GM12872 (cell line): ENCODE measurements around the gene STK39.

Source experiments
- TF ChIP-seq, protein P1 (sequence below): IDR thresholded peaks from 3 replicates; pipeline ENCODE4 v1.5.1; 2011; ENCODE audit warnings: low read depth, mild to moderate bottlenecking, low read length, moderate library complexity; ENCODE audit not compliant: insufficient read depth

STK39 gene

DNA sequence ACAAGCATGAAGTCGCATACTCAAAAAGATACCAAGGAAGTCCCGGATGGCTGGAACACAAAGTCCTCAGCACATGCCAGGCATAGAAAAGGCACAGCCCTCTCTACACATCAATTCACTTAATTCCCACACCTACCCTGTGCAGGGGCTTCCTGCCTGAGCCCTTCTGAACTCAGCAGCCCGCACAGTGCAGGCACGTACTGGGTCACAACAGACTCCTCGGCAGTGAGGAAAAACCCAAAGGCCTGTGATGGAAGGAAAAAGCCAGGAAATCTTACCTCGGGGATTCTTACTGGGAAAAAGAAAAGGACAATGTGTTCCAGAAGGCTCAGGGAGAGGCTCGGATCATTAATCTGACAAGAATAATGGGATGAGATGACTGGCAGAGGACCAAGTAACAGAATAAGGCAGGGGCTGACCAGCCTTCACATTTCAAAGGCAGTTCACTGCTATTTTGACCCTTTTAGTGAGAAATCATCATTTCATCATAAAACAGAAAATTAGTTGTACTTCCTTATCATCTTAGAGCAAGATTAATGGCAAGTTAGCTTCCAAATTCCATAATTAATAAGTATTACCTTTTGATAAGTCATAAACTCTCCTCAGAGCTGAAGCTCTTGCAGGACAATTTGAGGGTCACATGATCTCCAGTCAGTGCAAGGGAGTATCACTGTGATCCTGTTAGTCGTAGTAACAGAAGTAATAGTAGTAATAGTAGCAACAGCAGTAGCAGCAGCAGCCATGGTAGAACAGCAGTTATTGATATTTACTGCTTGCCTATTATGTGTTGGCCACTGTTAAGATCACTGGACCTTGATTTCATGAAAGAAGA lies 87.4 kb downstream of the STK39 start:
- TF ChIP-seq, protein P1, sequence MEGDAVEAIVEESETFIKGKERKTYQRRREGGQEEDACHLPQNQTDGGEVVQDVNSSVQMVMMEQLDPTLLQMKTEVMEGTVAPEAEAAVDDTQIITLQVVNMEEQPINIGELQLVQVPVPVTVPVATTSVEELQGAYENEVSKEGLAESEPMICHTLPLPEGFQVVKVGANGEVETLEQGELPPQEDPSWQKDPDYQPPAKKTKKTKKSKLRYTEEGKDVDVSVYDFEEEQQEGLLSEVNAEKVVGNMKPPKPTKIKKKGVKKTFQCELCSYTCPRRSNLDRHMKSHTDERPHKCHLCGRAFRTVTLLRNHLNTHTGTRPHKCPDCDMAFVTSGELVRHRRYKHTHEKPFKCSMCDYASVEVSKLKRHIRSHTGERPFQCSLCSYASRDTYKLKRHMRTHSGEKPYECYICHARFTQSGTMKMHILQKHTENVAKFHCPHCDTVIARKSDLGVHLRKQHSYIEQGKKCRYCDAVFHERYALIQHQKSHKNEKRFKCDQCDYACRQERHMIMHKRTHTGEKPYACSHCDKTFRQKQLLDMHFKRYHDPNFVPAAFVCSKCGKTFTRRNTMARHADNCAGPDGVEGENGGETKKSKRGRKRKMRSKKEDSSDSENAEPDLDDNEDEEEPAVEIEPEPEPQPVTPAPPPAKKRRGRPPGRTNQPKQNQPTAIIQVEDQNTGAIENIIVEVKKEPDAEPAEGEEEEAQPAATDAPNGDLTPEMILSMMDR, result no peak

DNA sequence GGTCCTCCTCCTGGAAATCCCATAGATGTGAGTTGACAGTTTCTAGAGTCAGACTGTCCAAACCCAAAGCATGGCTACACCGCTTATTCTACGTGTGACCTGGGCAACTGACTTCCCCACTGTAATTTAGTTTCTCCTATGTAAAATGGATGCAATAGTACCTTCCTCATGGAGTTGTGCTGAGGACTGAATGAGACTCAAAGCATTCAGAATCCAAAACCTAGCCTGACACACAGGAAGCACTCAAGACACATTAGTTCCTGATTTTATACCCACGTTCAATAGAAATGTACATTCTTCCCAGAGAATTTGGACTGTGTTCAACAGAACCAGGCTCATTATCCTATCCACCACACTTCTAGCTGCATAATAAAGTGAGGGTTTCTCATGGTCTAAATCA lies 88.8 kb downstream of the STK39 start:
- TF ChIP-seq, protein P1, result no peak

DNA sequence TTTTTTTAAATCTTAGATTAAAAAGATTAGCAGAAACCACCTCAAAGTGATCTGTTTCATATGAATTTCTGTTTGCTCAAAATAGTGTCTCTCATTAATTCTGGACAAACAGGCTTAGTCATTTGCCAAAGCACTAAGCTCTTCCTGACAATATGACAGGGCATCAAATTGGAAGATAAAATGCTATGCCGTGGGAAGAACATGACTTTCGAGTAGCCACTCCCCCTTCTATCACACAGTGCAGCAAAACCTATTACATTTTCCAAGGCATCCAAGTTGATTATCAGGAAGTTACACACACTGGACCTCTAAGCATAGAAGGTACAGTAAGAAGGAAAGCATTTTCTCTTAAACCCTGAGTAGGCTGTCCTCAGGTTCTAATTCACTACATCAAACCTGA lies 89.5 kb downstream of the STK39 start:
- TF ChIP-seq, protein P1, result no peak

DNA sequence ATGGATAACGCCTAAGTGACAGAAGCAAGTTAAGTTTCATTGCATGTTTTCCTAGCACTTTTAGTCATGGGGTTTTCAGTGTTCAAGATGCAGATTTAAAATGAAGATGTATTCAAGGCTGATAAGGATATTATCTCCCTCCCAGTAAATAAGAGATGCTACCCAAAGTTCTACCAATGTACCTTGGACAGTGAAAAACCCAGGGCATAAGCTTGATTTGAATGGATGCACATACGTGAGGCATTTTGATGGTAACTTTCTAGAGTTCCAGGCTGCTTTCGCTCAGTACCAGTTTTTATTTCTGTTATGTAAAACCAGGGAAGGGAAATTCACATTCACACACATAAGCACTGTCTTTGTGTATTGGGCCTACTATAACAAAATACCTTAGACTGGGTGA lies 90.3 kb downstream of the STK39 start:
- TF ChIP-seq, protein P1, result no peak

DNA sequence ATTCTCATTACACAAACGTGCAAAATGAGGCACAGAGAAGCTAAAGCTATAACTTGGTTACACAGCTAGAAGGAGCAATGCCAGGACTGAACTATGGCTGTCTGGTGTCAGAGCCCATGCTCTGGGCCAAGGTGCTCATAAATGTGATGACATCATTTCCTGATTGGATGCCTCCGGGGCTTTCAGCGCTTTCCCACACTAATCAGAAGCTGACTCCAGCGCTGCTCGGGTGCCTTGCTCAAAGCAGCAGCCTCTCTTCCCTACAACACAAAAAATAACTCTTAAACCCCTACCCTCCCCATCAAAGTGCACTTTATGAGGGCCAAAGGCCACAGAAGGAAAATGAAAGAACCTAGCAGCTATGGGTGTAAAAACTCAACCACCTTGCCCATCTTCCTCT lies 90.7 kb downstream of the STK39 start:
- TF ChIP-seq, protein P1, result no peak

DNA sequence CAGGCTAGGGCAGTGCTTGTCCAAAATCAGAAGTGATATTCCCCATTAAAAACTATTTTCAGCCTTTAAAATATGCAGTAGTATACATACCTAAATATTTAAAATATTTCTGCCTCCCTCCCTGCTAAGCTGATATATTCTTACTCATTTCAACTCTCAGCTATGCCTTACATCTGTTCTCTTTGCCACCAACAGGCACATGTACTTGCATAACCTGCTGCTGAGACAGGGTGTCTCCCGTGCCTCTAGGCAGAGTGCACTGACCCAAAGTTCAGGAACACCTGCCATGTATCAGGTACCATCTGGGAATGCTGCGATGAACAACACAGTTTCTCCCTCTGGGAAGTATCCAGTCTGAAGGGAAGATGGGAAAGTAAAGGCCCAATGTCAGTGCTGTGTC lies 91.7 kb downstream of the STK39 start:
- TF ChIP-seq, protein P1, result no peak

DNA sequence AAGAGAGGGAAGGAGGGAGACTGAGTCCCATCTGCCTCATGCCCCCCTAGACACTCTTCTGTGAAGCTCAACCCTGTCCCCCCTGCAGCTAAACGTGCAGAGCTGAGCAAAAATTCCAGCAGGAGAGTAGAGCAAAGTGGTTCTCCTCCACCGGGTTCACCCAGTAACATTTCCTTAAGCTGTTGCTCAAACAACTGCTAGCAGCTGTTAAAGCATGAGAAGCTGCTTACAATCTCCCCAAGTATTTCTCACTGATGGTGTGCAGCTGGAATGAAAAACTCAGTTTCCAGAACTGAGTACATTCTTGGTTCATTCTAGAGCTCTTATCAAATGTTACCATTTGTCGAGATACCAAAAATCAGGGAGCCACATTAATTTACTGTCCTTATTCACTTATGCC lies 92.3 kb downstream of the STK39 start:
- TF ChIP-seq, protein P1, result no peak
